Measurements from ENCODE around the gene UTF1. TPM values are rescaled to one million over a fixed set of nuclear protein-coding genes. Genes with fewer than 3 reads are reported as not detected.

The UTF1 gene
- total and polyA plus RNA-seq, 4 donors, result 0.06 to 0.52 TPM; not detected in 2

DNA sequence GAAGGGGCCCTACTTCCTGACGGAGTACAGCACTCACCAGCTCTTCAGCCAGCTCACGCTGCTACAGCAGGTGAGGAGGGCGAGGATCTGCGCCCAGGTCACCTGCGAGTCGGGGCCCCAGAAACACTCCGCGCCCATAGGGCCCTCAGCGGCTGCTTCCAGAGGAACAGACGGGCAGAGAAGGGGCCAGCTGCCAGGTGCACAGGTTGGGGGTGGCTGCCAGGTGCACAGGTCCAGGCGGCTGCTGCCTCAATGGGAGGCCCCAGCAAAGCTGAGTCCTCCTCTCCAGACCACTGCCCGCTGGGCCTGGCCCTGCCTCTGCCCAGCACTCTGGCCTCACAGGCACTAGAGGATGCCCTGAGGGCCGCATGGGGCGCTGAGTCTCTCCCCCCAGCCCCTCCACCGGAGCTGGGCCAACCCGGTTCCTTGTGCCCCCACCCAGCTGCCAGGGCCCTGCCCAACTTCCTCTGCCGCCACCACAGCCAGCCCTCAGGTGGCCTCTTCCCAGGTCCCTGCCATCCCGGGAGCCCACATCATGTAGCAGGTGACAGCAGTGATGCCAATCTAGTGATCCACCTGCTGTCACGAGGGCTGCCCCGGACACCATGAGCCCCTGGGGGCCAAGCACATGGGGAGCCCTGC, 17.0 kb upstream of the UTF1 start:
- Histone ChIP-seq H3K9ac (ENCODE audit: insufficient read depth in 1 of 2, low read length in 2 of 2) (no peak overlapping the region), H3K4me1 (ENCODE audit: control insufficient read depth in 5 of 5, insufficient read depth in 5 of 5, low read length in 5 of 5) (no peaks in the 10 kb centered on the region), H3K4me3 (no peak overlapping the region), H3K36me3 (ENCODE audit: control insufficient read depth in 4 of 4, insufficient read depth in 4 of 4, low read length in 4 of 4) (peaks cover 0 to 4% (median 0%) of the 10 kb centered on the region in 4 donors), H3K27me3 (ENCODE audit: control insufficient read depth in 3 of 3, insufficient read depth in 3 of 3, low read length in 2 of 3) (no peaks in the 10 kb centered on the region), H3K27ac (ENCODE audit: low read depth in 1 of 2, low read length in 1 of 2) (no peak overlapping the region), H3K9me3 (ENCODE audit: control insufficient read depth in 4 of 4, insufficient read depth in 3 of 4, low read length in 3 of 4) (peaks cover 0 to 2% (median 0%) of the 10 kb centered on the region in 4 donors)
- DNase-seq, result no peak
- 75 to 87% methylated on average over 20 of the region's 20 CpGs for WGBS, 2 donors
- TF ChIP-seq, protein P1, sequence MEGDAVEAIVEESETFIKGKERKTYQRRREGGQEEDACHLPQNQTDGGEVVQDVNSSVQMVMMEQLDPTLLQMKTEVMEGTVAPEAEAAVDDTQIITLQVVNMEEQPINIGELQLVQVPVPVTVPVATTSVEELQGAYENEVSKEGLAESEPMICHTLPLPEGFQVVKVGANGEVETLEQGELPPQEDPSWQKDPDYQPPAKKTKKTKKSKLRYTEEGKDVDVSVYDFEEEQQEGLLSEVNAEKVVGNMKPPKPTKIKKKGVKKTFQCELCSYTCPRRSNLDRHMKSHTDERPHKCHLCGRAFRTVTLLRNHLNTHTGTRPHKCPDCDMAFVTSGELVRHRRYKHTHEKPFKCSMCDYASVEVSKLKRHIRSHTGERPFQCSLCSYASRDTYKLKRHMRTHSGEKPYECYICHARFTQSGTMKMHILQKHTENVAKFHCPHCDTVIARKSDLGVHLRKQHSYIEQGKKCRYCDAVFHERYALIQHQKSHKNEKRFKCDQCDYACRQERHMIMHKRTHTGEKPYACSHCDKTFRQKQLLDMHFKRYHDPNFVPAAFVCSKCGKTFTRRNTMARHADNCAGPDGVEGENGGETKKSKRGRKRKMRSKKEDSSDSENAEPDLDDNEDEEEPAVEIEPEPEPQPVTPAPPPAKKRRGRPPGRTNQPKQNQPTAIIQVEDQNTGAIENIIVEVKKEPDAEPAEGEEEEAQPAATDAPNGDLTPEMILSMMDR (IDR thresholded peaks at IDR 0.05; ENCODE audit: control extremely low read depth, extremely low read depth), result no peak
- ATAC-seq (ENCODE audit: insufficient read depth, low FRiP score), result no peak

DNA sequence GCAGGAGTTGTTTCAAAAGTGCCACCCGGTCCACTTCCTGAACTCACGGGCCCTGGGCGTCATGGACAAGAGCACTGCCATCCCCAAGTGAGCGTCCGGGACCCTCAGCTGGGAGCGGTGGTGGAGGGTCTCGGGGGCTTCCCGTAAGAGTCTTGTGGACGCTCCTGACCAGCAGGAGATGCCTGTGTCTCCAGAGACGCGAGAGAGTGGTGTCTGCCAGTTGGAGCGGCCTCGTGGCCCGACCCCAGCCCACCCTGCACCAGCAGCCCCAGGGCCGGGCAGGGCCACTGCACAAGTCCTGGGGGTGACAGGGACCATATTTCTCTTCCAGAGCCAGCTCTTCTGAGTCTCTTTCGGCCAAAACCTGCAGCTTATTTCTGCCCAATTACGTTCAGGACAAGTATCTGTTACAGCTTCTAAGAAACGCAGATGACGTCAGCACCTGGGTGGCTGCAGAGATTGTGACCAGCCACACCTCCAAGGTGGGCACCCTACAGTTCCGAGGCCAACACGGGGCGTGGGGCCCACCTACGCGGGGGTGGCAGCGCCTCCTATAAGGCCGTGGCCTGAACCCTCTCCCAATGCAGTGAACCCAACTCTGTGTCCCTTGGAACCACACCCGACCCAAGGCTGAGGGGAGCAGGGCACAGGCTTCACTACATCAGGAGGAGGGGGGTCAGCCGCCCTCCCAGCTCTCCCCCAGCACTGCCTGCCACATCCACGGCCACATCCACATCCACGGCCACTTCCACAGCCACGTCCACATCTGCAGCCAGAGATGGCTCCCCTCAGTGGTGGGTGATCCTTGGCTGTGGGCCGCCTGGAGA, 16.2 kb upstream of the UTF1 start:
- DNase-seq (no peak), ATAC-seq (ENCODE audit: insufficient read depth, low FRiP score) (no peak)
- TF ChIP-seq, protein P1 (IDR thresholded peaks at IDR 0.05; ENCODE audit: control extremely low read depth, extremely low read depth), result no peak
- Histone ChIP-seq H3K9me3 (ENCODE audit: control insufficient read depth in 4 of 4, insufficient read depth in 3 of 4, low read length in 3 of 4) (peaks cover 0 to 2% (median 0%) of the 10 kb centered on the region in 4 donors), H3K4me3 (no peak overlapping the region), H3K36me3 (ENCODE audit: control insufficient read depth in 4 of 4, insufficient read depth in 4 of 4, low read length in 4 of 4) (peaks cover 0 to 4% (median 0%) of the 10 kb centered on the region in 4 donors), H3K27me3 (ENCODE audit: control insufficient read depth in 3 of 3, insufficient read depth in 3 of 3, low read length in 2 of 3) (peaks cover 0 to 2% (median 0%) of the 10 kb centered on the region in 3 donors), H3K9ac (ENCODE audit: insufficient read depth in 1 of 2, low read length in 2 of 2) (no peak overlapping the region), H3K27ac (ENCODE audit: low read depth in 1 of 2, low read length in 1 of 2) (no peak overlapping the region), H3K4me1 (ENCODE audit: control insufficient read depth in 5 of 5, insufficient read depth in 5 of 5, low read length in 5 of 5) (no peaks in the 10 kb centered on the region)
- WGBS, 2 donors, result 86 to 90% methylated on average over 30 to 32 of the region's 32 CpGs

DNA sequence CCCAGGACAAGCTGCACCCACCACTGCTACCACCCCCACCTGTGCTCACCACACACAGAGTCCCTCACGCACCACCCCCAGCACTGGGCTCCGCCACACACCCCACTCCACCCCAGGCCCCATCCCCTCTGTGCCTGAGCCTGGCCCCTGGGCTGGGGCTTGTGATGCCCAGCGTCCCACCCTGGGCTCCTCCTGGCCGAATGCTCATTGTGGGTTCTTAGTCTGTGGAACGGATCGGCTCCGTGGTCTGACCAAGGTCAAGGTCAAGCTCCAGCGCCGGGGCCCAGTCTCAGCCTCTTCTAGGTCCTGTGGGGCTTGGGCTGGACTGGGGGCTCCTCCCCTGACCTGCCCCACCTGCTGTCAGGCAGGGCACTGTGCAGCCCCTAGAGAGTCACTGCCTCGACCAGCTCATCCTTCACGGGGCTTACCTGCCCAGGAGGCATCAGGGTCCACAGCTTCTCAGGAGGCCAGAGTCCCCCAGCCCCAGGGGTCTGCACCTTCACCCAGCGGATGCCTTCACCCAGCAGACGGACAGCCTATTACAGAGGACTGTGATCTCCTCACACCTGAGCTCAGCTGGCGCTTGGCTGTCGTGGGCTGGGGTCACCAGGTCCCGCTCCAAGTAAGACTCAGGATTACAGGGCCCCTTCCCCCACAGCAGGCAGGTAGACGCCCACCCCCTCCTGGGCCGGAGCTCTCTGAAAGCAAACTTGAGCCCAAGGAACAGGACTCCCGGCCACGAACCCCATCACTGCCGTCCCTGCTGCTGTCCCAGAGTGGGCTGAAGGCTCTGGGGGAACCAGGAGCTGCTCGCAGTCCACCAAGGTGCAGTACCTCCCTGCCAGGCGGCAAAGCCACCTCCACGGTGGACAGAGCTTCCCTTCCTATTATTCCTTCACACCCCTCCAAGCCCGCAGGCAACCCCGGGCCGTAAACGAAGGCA, 15.3 kb upstream of the UTF1 start:
- TF ChIP-seq, protein P1 (IDR thresholded peaks at IDR 0.05; ENCODE audit: control extremely low read depth, extremely low read depth), result no peak
- Histone ChIP-seq H3K9me3 (ENCODE audit: control insufficient read depth in 4 of 4, insufficient read depth in 3 of 4, low read length in 3 of 4) (peaks cover 0 to 2% (median 0%) of the 10 kb centered on the region in 4 donors), H3K27ac (ENCODE audit: low read depth in 1 of 2, low read length in 1 of 2) (no peak overlapping the region), H3K4me1 (ENCODE audit: control insufficient read depth in 5 of 5, insufficient read depth in 5 of 5, low read length in 5 of 5) (no peaks in the 10 kb centered on the region), H3K9ac (ENCODE audit: insufficient read depth in 1 of 2, low read length in 2 of 2) (no peak overlapping the region), H3K4me3 (no peak overlapping the region), H3K27me3 (ENCODE audit: control insufficient read depth in 3 of 3, insufficient read depth in 3 of 3, low read length in 2 of 3) (peaks cover 0 to 6% (median 2%) of the 10 kb centered on the region in 3 donors), H3K36me3 (ENCODE audit: control insufficient read depth in 4 of 4, insufficient read depth in 4 of 4, low read length in 4 of 4) (peaks cover 0 to 4% (median 0%) of the 10 kb centered on the region in 4 donors)
- DNase-seq (no peak), ATAC-seq (ENCODE audit: insufficient read depth, low FRiP score) (no peak)
- 83% methylated on average over 28 of the region's 28 CpGs for WGBS, 2 donors
